ENCODE measurements around the gene CDS1.
A peak's percentile ranks its signal among the peaks of the same experiment; 100 is the strongest.
"Not testable (repeated sequence)": the region's sequence is repeated elsewhere in the genome, so short reads cannot be mapped to it uniquely, and the experiment has no call there.

Gene CDS1

DNA sequence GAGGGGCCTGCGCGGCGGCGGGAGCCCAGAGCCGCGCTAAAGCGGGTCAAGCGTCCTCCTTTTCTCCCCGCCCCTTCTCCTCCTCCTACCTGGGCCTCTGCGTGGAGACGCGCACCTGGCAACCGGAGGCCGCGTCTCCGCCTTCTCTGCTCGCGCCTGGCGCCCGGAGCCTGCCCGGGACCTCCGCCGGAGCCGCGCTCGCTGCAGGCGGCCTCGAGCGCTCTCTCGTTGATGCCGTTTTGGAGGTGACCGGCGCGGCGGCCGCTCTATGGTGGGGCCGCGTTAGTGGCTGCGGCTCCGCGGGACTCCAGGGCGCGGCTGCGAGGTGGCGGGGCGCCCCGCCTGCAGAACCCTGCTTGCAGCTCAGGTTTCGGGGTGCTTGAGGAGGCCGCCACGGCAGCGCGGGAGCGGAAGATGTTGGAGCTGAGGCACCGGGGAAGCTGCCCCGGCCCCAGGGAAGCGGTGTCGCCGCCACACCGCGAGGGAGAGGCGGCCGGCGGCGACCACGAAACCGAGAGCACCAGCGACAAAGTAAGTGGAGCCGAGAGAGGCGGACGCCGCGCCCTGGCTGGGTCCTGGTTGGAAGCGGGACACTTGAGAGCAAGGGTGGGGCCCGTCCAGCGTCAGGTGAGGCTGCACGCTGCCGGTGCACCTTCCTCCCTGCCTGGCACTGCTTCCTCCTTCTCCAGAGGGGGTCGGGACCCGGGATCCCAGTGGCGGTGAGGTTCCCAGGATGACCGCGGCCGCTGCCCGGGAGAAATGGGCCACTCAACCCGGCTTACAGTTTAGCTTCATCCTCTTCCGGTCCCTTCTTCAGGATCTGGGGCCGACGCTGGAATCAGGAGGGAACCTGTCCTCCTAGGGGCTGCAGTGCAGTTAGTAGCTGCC, at the start of gene CDS1:
Gene CDS1 (plus strand): TSS at position 140 of the 888 bp plus-strand sequence. CDS start 275 bp downstream, at position 415.
- no peak for DNase-seq (ENCODE audit: low read depth)

DNA sequence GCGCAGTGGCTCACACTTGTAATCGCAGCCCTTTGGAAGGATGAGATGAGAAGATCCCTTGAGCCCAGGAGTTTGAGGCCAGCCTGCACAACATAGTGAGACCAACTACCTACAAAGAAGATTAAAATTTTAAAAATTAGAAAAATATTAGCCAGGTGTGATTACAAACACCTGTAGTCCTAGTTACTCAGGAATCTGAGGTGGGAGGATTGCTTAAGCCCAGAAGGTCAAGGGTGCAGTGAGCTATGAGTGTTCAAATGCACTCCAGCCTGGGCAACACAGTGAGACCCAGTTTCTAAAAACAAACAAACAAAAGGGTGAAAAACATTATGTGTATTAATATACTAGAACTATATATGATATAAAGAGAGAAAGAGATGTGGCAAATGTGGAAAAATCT, 47.0 kb upstream of the CDS1 start:
- DNase-seq (ENCODE audit: low read depth): no peak

DNA sequence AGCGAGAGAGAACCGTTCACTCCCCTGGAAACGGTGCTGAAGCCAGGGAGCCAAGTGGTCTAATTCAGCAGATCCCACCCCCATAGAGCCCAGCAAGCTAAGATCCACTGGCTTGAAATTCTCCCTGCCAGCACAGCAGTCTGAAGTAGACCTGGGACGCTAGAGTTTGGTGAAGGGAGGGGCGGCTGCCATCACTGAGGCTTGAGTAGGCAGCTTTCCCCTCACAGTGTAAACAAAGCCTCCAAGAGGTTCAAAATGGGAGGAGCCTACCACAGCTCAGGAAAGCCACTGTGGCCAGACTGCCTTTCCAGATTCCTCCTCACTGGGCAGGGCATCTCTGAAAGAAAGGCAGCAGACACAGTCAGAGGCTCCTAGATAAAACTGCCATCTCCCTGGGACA, 37.8 kb upstream of the CDS1 start:
- no peak for DNase-seq (ENCODE audit: low read depth)

DNA sequence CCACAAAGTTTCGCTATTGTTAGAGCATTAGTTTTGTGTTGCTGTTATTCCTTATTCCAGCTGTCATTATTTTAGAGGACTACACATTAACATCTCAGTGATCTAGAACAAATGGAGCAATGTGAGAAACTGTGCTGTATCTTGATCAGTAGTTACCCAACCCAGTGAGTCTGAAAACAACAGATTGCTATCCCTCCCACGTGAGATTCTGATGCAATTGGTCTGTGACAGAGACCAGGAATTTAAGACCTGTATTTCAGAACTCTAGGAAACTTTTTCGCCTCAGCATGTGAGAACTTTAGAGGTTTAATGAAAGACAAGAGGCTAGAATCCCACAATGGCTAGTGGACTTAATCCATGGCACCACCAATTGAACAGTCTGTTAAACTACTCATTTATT, 35.7 kb upstream of the CDS1 start:
- DNase-seq (ENCODE audit: low read depth): peak; percentile 18

DNA sequence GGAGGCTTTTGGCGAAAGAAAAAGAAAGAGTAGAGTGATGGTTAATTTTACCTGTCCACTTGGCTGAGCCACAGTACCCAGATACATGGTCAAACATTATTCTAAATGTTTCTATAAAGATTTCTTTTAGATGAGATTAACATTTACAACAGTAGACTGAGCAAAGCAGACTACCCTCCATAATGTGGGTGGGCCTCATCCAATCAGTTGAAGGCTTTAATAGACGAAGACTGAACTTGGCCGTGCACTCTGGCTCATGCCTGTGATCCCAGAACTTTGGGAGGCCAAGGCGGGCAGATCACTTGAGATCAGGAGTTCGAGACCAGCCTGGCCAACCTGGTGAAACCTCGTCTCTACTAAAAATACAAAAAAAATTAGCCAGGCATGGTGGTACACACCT, 33.7 kb upstream of the CDS1 start:
- not testable (repeated sequence) for DNase-seq (ENCODE audit: low read depth)

DNA sequence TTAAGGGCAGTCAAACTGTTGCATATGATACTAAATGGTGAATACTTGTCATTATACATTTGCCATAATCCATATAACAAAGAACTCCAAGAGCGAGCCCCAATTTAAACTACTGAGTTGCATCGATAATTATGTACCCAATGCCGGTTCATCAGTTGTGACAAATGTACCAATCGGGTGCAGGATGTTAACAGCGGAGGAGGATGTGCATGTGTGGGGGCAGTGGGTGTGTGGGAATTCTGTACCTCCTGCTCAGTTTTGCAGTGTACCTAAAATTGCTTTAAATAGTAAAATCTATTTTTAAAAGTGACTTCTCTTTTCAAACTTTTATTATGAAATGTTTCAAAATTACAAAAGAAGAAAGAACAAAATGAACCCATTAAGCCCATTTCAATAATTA, 20.8 kb upstream of the CDS1 start:
- no peak for DNase-seq (ENCODE audit: low read depth)

DNA sequence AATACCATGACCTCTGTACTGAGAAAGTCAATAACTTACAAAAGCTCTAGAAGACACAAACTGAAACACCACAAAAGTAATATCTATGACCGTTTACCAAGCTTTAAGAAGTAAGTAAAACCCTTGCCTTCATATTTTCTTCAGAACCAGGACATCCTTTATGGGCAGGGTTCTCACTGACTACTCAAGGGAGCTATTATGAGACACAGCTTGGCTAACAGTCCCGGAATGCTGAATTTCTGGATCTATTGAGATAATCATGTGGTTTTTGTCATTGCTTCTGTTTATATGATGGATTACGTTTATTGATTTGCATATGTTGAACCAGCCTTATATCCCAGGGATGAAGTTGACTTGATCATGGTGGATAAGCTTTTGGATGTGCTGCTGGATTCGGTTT, 19.9 kb upstream of the CDS1 start:
- DNase-seq (ENCODE audit: low read depth): no peak

DNA sequence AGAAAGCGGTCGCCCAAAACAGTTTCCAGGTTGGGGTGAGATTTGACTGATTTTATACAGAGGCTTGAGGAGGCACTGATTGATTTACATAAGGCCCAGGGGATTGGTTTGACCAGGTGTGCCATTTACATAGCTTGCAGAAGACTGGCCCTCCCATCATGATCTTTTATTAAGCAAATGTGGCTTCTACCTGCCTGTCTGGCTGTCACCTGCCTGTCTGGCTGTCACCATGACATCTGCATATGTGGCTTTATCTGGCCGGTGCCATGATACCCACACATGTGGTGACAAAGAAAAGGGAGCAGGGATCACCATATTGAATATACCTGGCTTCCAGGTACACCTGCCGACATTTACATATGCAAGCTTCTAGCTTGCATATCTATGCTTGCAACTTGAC, 17.0 kb upstream of the CDS1 start:
- DNase-seq (ENCODE audit: low read depth): no peak

DNA sequence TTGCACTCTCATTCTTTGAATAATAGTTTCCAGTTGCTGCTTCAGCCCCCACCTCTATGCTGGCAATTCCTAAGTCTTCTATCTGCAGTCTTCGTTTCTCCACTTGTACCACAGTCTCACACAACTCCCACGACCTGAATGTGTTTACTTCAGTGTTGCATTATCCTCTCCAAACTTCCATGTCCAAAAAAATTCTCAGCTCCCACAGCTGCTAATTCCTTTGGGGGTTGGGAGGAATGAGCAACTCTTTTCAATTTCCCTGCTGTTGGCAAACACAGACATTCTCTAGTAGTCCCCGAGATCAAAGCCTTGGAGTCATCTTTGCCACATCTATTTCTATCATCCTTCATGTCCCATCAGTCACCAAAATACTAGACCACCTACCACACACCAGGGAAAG, 14.4 kb upstream of the CDS1 start:
- no peak for DNase-seq (ENCODE audit: low read depth)

DNA sequence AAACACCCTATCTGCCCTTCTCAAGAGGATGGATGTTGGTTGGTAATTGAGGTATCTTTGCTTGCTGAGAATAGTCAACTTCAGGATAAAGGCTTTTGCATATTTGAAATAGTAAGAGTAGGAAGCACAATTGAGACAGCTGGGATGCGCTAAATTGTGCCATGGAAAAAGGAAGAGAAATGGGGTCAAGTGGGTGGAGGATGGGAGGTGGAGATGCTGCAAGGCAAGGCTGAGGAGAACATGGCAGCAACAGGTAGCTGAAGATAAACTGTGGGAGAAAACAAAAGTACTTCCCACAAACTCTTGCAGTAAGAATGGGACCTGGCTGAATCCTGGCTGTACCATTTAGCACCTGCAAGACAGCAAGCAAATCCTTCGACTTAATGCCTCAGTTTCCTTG, 13.9 kb upstream of the CDS1 start:
- no peak for DNase-seq (ENCODE audit: low read depth)

DNA sequence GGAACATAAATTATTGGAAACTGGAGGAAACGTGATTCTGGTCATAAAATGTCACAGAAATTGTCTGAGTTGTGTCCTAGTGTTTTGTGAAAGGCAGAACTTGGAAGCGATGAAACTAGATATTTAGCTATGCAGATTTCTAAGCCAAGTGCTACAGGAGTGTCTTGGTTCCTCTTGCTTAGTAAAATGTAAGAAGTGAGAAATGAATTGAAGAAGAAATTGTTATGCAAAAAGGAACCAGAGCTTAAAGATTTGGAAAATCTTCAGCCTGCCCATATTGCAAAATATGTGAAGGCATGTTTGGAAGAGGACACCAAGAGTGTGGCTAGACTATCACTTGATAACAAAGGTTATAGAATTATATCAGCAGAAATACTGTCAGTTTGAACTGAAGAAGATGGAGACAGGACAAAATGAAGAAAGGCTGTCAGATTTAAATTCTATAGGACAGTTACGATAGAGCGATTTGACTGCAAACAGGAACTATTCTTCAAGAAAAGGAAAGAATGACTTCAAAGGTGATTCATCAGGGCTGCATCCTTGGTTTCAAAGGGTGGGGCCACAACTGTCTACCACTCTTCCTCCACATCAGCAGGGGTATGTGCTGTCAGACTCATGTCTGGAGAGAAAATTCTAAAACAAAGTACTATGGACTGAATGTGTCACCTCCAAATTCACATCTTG, 9.4 kb upstream of the CDS1 start:
- peak; percentile 30 for DNase-seq (ENCODE audit: low read depth)

DNA sequence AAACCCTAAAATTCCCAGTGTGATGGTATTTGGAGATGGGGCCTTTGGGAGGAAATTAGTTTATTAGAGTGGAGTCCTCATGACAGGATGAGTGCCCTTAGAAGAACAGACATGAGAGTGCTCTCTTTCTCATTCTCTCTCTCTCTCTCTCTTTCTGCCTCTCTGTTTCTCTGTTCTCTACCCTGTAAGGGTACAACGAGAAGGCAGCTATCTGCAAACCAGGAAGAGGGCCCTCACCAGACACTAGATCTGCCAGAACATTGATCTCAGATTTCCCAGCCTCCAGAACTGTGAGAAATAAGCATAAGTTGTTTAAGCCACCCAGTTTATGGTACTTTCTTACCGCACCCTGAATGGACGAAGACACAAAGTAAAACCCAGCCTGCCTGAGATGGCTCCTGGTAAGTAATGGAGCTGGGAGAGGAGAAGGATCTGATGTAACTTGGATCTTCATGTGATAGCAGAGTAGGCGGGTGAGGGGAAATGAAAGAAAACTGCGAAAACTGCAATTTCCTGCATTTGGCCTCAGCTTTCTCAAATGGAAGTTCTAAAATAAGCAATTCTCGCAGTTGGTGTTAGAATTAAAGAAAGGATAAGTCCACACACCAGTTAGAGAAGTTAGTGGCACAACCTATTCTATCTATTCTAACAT, 8.7 kb upstream of the CDS1 start:
- no peak for DNase-seq (ENCODE audit: low read depth)

DNA sequence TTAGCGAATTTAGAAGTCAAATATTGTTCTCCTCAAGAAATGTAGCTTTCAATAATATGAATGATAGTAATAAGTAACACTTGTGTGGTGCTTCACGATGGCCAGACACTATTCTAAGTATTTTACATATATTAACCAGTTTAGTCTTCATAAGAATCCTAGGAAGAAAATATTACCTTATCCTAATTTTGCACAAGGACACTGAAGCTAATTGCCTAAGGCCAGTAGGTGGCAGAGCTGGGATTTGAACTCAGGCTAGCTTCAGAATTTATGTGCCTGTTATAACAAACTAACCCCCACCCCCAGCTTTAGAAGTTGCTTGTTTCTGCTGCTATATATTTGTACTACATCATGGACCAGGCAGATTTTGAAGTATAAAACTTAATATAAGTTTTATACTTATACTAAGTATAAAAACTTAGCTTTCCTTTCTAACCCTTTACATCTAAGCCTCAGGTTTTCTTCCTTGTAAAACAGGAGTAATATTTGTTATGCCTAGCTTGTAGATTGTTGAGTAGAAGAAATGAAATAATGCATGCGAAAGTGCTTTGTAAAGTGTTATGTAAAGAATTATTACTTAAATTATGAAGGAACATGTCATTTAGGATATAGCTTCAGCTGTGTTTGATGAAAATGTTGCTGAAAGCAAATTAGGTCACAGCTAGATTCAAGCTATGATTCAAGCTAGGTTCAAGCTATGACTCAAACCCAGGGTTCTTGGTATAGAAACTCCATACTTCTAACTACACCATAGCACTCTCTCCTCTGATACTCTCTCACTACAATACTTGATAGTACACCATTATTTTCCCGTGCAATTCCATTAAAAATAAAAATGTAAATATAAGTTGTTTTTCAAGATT, 4.2 kb upstream of the CDS1 start:
- DNase-seq (ENCODE audit: low read depth): peak; percentile 68

DNA sequence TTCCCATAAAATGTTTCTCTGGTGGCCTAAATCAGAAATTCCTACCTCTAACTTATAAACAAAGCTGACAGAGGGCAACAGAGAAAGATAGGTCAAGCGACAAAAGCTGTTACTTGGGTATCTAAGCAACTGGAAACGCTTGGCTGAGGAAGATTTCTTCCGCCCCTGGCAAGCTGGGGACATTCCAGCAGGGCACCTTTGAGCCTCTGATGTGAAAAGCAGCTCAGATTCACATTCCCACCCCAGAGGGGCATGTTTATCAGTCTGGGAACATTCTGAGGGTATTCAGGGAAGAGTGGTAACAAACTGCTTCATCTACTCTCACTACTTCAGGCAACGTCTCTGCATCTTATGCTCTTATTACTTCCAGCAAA, 3.5 kb upstream of the CDS1 start:
- no peak for DNase-seq (ENCODE audit: low read depth)

DNA sequence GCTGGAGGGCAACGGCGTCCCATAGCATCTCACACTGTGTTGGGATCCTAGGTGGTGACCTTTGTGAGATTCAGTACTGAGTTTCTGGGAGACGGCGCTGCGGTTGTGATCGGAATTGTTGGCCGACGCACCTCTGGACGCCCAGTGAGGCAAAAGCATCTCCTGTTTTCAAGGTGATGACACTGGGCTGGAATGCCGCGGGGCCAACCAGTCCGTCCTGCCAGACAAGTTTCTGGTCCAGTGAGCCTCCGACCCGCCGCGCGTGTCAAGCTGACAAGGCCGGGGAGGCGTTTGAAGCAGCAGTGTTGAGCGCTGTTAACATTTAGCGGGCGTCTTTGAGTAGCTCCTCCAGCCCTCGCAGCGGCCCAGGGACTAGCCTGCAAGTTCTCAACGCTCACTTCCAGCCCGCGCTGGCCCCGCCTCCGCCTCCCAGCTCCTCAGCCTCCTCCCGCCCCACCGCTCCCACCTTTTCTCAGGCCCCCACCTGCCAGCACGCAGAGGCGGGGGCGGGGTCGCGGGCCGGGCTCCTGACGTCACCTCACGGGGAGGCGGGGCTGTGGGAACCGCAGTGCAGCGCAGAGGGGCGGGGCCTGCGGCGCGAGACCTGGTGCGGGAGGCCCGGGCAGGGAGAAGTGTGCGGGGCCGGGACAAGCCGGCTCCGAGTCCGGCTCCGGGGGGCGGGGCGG, 482 bp upstream of the CDS1 start:
- peak; percentile 53 for DNase-seq (ENCODE audit: low read depth)

DNA sequence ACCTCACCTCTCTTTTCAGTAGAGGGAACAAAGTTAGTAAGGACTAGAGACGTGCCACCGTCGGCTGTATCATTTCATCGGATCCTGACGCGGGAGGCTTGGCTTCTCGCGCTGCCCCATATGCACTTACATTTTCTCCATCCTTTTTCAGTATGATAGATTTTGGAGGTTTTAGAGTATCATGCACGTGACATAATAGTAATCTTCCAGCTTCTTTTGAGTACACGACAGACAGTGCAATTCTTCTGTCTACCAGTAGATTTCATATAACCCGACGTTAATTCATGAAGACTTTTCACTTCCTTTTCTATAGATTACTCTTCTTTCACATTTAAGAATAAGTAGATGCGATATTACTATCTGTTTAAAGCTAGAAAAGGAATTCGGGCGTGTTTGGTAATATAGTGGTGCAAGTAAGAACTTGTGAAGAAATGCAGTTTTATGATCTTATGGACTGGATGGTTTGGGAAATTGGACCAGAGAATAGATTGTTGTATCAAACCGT, 1.0 kb downstream of the CDS1 start:
- DNase-seq (ENCODE audit: low read depth): no peak

DNA sequence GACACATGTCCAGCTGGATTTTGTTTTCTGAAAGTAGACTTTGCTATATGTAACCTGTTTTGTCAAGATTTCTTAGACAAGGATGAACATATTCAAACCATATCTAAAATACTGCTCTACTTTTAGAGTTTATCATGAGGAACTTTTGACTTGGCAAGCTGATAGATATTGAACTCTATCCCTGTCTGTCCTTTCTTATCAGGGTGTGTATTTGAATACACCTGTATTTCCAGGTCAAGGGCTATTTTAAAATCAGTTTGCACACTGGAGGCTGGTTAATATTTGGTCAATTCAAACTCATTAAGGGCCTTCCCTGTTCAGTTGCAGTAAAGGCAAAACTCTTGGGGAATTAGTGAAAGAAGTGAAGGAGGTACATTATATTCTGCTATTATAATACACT, 2.3 kb downstream of the CDS1 start:
- no peak for DNase-seq (ENCODE audit: low read depth)

DNA sequence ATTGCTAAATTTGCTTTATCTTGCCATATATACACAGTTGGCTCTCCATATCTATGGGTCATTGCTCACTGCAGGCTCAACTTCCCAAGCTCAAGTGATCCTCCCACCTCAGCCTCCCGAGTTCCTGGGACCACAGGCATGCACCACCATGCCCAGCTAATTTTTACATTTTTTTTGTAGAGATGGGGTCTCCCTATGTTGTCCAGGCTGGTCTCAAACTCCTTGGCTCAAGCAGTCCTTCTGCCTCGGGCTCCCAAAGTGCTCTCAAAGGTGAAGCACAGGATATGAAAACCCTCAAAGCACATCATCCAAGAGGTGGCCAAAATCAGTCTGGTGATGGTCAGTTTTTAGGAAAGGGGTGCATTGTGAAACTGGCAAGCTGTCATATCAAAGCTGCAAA, 11.8 kb downstream of the CDS1 start:
- DNase-seq (ENCODE audit: low read depth): no peak

DNA sequence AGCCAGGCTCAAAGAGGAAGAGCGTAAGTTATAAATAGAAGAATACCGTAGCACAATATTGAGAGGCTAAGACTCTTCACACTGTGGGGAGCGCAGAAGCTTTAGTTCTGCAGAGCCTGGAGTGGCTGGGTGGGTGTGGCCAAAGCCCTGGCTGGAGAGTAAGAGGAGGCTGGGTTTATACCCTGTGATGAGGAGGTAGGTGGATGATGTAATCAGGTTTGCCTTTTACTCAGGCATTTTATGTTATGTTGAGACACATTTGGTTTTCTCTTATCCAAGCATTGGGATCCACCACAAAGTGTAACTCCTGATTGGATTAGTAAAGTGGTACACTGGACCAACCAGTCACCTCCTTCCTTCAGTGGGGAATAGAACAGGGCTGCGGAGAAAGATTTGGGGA, 13.9 kb downstream of the CDS1 start:
- DNase-seq (ENCODE audit: low read depth): no peak

DNA sequence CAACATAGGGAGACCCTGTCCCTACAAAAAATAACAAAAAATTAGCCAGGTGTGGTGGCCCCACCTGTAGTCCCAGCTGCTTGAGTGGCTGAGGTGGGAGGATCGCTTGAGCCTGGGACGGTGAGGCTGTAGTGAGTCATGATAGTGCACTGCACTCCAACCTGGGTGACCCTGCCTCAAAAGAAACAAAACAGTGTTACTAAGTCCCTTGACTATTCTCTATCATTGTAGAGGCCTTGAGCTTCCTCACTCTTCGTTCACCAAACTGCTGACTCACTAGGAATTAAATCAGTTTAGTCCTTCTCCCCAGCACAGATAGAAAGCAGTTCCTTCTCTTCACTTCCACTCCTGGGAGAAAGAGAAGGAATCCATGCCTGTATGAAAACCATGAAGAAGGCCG, 14.5 kb downstream of the CDS1 start:
- no peak for DNase-seq (ENCODE audit: low read depth)

DNA sequence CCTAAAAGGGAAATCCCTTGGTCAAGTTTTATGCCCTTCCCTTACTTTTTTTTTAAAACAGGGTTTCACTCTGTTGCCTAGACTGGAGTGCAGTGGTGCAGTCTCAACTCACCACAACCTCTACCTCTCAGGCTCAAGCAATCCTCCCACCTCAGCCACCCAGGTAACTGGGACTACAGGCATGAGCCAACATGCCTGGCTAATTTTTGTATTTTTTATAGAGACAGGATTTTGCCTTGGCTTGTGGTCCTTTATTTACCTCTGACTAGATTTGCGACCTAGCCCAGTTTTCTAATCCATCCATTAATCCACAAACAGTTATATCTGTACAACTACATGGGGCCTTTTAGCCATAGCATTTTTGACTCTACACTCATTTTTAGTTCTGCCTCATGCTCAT, 23.7 kb downstream of the CDS1 start:
- no peak for DNase-seq (ENCODE audit: low read depth)
